GM12892 (cell line): ENCODE data around the gene ZBTB33.

ENCODE experiments used
- POLR2A ChIP-seq: IDR thresholded peaks from 2 replicates; pipeline ENCODE4 v1.6.1; 2011; ENCODE audit warnings: low read depth, low read length, control low read depth
- TAF1 ChIP-seq: IDR thresholded peaks from 2 replicates; pipeline ENCODE4 v1.6.1; 2011; ENCODE audit warnings: low read depth, mild to moderate bottlenecking, control low read depth, low read length, borderline replicate concordance

GRCh38 chrX:120305531-120306141 is 55.0 kb downstream of the ZBTB33 start:
- no peak for TF ChIP-seq TAF1
- TF ChIP-seq POLR2A, result no peak
